Right renal cortex interstitium (tissue), 3 donors: ENCODE measurements around the gene GADD45B. TPM values are rescaled to one million over a fixed set of nuclear protein-coding genes. Genes with fewer than 3 reads are reported as not detected.
"Not testable (repeated sequence)": the region's sequence is repeated elsewhere in the genome, so short reads cannot be mapped to it uniquely, and the experiment has no call there.

Experiments
- DNase-seq, 3 donors: peaks; one replicate each; pipeline ENCODE4 v3.0.0-alpha.2; 2013; ENCODE audit warnings: low read depth in 3 of 3, low spot score in 2 of 3
- polyA plus RNA-seq, 3 donors: library from polyadenylated mRNA; unstranded; fragments of 120-200 nt; gene quantifications; one replicate each; pipeline ENCODE4 v1.2.1, GENCODE V29; 2013; ENCODE audit not compliant: insufficient read length in 3 of 3

Gene GADD45B
- polyA plus RNA-seq, 3 donors = 10.4 to 13.0 (median 12.2) TPM

GRCh38 chr19:2509096-2509495 lies 33.2 kb downstream of the GADD45B start:
- DNase-seq = no peak

- no peak for DNase-seq
Observed at GRCh38 chr19:2511570-2511969, 35.6 kb downstream of the GADD45B start.

- DNase-seq = no peak
Observed at GRCh38 chr19:2511991-2512390, 36.1 kb downstream of the GADD45B start.

GRCh38 chr19:2512523-2513431 lies 36.9 kb downstream of the GADD45B start:
- no peak for DNase-seq

GRCh38 chr19:2514981-2515518 lies 39.1 kb downstream of the GADD45B start:
- DNase-seq = no peak

- no peak for DNase-seq
Observed at GRCh38 chr19:2516727-2517126, 40.8 kb downstream of the GADD45B start.

- no peak for DNase-seq
Observed at GRCh38 chr19:2517881-2518601, 42.1 kb downstream of the GADD45B start.

GRCh38 chr19:2518856-2519255 lies 42.9 kb downstream of the GADD45B start:
- not testable (repeated sequence) for DNase-seq

GRCh38 chr19:2519482-2519881 lies 43.6 kb downstream of the GADD45B start:
- no peak for DNase-seq

GRCh38 chr19:2523630-2524311 lies 47.8 kb downstream of the GADD45B start:
- DNase-seq = no peak

- DNase-seq = no peak
Observed at GRCh38 chr19:2524361-2524839, 48.5 kb downstream of the GADD45B start.

GRCh38 chr19:2524840-2525723 lies 49.2 kb downstream of the GADD45B start:
- DNase-seq = no peak

- DNase-seq = no peak
Observed at GRCh38 chr19:2527171-2527570, 51.2 kb downstream of the GADD45B start.

GRCh38 chr19:2527686-2528085 lies 51.8 kb downstream of the GADD45B start:
- DNase-seq = no peak

Other genes starting within 250 kb of the GADD45B start
- gene PLEKHJ1, start 239.8 kb upstream of the GADD45B start, polyA plus RNA-seq = 10 to 100 TPM; 54.3 to 65.0 (median 58.7) TPM
- gene SF3A2, start 239.3 kb upstream of the GADD45B start, polyA plus RNA-seq = 10 to 100 TPM; 48.8 to 58.2 (median 54.6) TPM
- 1 to 10 TPM; 1.1 to 1.2 (median 1.1) TPM for gene AMH, start 226.8 kb upstream of the GADD45B start, polyA plus RNA-seq
- gene JSRP1, start 219.7 kb upstream of the GADD45B start, polyA plus RNA-seq = under 1 TPM; 0.35 to 0.47 (median 0.45) TPM
- under 1 TPM; 0.04 to 0.08 (median 0.04) TPM for gene PEAK3, start 194.0 kb upstream of the GADD45B start, polyA plus RNA-seq
- under 1 TPM in 1 of 3 donors, not detected in 2; 0.06 TPM for gene LINGO3, start 168.0 kb upstream of the GADD45B start, polyA plus RNA-seq
- gene LSM7, start 147.5 kb upstream of the GADD45B start, polyA plus RNA-seq = 10 to 100 TPM; 74.8 to 92.3 (median 86.9) TPM
- gene SPPL2B, start 147.4 kb upstream of the GADD45B start, polyA plus RNA-seq = 10 to 100 TPM; 44.3 to 52.4 (median 44.8) TPM
- gene TMPRSS9, start 115.9 kb upstream of the GADD45B start, polyA plus RNA-seq = under 1 TPM; 0.21 to 0.27 (median 0.25) TPM
- 10 to 100 TPM; 55.2 to 73.1 (median 56.7) TPM for gene TIMM13, start 48.5 kb upstream of the GADD45B start, polyA plus RNA-seq
- gene LMNB2, start 19.2 kb upstream of the GADD45B start, polyA plus RNA-seq = 10 to 100 TPM; 53.7 to 59.7 (median 58.7) TPM
- gene GNG7, start 226.6 kb downstream of the GADD45B start, polyA plus RNA-seq = 1 to 10 TPM; 4.9 to 5.2 (median 5.0) TPM
- 1 to 10 TPM; 2.6 to 3.7 (median 3.4) TPM for gene DIRAS1, start 245.2 kb downstream of the GADD45B start, polyA plus RNA-seq